GM12878 (cell line): ENCODE measurements around the gene IGF2R. TPM values are rescaled to one million over a fixed set of nuclear protein-coding genes. Genes with fewer than 3 reads are reported as not detected.

Experiments
- ATAC-seq: fragments of 200-7000 bp; cut with Tn5 transposase; 3 replicates; pipeline ENCODE4 v1.9.1; 2020; ENCODE audit warnings: mild to moderate bottlenecking, moderate library complexity
- BruUV-seq: library from RNA; stranded (reverse); fragments of 400-500 nt; replicated peaks from 2 replicates; lab custom pipeline; 2021; lab: Mats Ljungman, UMichigan
- CTCF ChIA-PET: fragments of 300-600 bp; sonication (Branson Sonifier 250); formaldehyde crosslinking; extraction: SDS; loops from one replicate; lab custom pipeline; 2021; ENCODE audit warnings: inconsistent platforms; lab: Yijun Ruan, JAX
- POLR2A ChIA-PET: fragments of 350-600 bp; formaldehyde crosslinking; extraction: SDS; loops from one replicate; lab custom pipeline; 2021; ENCODE audit warnings: inconsistent platforms; lab: Charles Lee
- RAD21 ChIA-PET: fragments of 300-600 bp; sonication (Branson Sonifier 250); formaldehyde crosslinking; loops from one replicate; lab custom pipeline; 2023; ENCODE audit warnings: antibody characterized with exemption; ENCODE audit not compliant: unreplicated experiment; lab: Charles Lee
- SMC1A ChIA-PET: fragments of 300-600 bp; sonication (Branson Sonifier 250); formaldehyde crosslinking; loops from one replicate; lab custom pipeline; 2023; ENCODE audit not compliant: unreplicated experiment, uncharacterized antibody; lab: Charles Lee
- DNase-seq: peaks from one replicate; pipeline ENCODE4 v3.0.0-alpha.2; 2011; ENCODE audit warnings: low read depth, low spot score
- FAIRE-seq: peaks from 3 replicates; lab custom pipeline; 2011; peaks lifted over from hg19 to GRCh38; lab: Jason Lieb, UNC
- H2AFZ ChIP-seq: 2 replicates; pipeline ENCODE4 v1.6.0; 2011; ENCODE audit warnings: low read depth, low read length, control low read depth; ENCODE audit not compliant: control insufficient read depth
- H3K27ac ChIP-seq: 2 replicates; pipeline ENCODE4 v1.5.1; 2011; ENCODE audit warnings: control low read depth; ENCODE audit not compliant: control insufficient read depth, insufficient read depth
- H3K27me3 ChIP-seq, 2 experiments: replicated peaks in 1 of 2; 2 replicates each; pipeline versions ENCODE4 v1.6.0 to v1.6.1; 2011; ENCODE audit warnings: low read length in 1 of 2; ENCODE audit not compliant: control insufficient read depth in 2 of 2, insufficient read depth in 2 of 2
- H3K36me3 ChIP-seq, 2 experiments: 2 replicates each; pipeline ENCODE4 v1.5.1; 2011; ENCODE audit warnings: low read length in 1 of 2; ENCODE audit not compliant: control insufficient read depth in 2 of 2, insufficient read depth in 2 of 2
- H3K4me1 ChIP-seq: 2 replicates; pipeline ENCODE4 v1.6.1; 2011; ENCODE audit warnings: mild to moderate bottlenecking, low read length, moderate library complexity, mixed read lengths; ENCODE audit not compliant: control insufficient read depth, insufficient read depth
- H3K4me2 ChIP-seq: 2 replicates; pipeline ENCODE4 v1.6.0; 2011; ENCODE audit warnings: control low read depth; ENCODE audit not compliant: control insufficient read depth, insufficient read depth
- H3K4me3 ChIP-seq: fragments of 200-600 bp; sonication (generic); 2 replicates; pipeline ENCODE4 v1.5.1; 2016
- H3K79me2 ChIP-seq: 2 replicates; pipeline ENCODE4 v1.6.0; 2011; ENCODE audit warnings: low read length; ENCODE audit not compliant: control insufficient read depth, insufficient read depth
- H3K9ac ChIP-seq: 2 replicates; pipeline ENCODE4 v1.8.0; 2011; ENCODE audit warnings: low read length, control low read depth, mixed read lengths; ENCODE audit not compliant: control insufficient read depth, insufficient read depth
- H3K9me3 ChIP-seq: replicated peaks from 3 replicates; pipeline ENCODE4 v1.5.1; 2011; ENCODE audit warnings: mild to moderate bottlenecking, low read length; ENCODE audit not compliant: control insufficient read depth, insufficient read depth
- H4K20me1 ChIP-seq: 2 replicates; pipeline ENCODE4 v1.6.0; 2011; ENCODE audit not compliant: control insufficient read depth, insufficient read depth
- BCL11A ChIP-seq: IDR thresholded peaks from 2 replicates; pipeline ENCODE4 v1.6.1; 2011; ENCODE audit warnings: low read depth, low read length
- E2F4 ChIP-seq: IDR thresholded peaks from 2 replicates; pipeline ENCODE4 v1.6.1; 2012; ENCODE audit warnings: low read depth, low read length, improper control_type of control experiment
- EGR1 ChIP-seq, 2 experiments: IDR thresholded peaks; 1 replicate in 1 of 2; 2 replicates in 1 of 2; pipeline ENCODE4 v1.6.1; 2011 to 2012; ENCODE audit warnings: low read depth in 2 of 2, low read length in 2 of 2, borderline replicate concordance in 1 of 2, mild to moderate bottlenecking in 1 of 2, moderate library complexity in 1 of 2
- ELK1 ChIP-seq: IDR thresholded peaks from 2 replicates; pipeline ENCODE4 v1.6.1; 2012; ENCODE audit warnings: low read depth, low read length, improper control_type of control experiment
- NBN ChIP-seq: fragments of 450-650 bp; IDR thresholded peaks from 2 replicates; pipeline ENCODE4 v1.6.1; 2016
- PAX8 ChIP-seq: fragments of 450-650 bp; IDR thresholded peaks from 2 replicates; pipeline ENCODE4 v1.6.1; 2017; ENCODE audit warnings: mild to moderate bottlenecking, moderate library complexity
- SREBF1 ChIP-seq: IDR thresholded peaks from 2 replicates; pipeline ENCODE4 v1.6.1; 2012; ENCODE audit warnings: mild to moderate bottlenecking, low read length
- SRF ChIP-seq, 2 experiments: IDR thresholded peaks; 2 replicates each; pipeline ENCODE4 v1.6.1; 2011; ENCODE audit warnings: low read depth in 2 of 2, low read length in 2 of 2, mild to moderate bottlenecking in 1 of 2, moderate library complexity in 1 of 2
- ZBTB11 ChIP-seq: fragments of 450-650 bp; formaldehyde crosslinking; IDR thresholded peaks from 2 replicates; pipeline ENCODE4 v1.5.0; 2022; ENCODE audit warnings: mild to moderate bottlenecking, missing genetic modification characterization
- WGBS: methylation state at CpG from one replicate; pipeline ENCODE4 v1.1.6; 2016; ENCODE audit warnings: low lambda C conversion rate; ENCODE audit not compliant: insufficient replicate concordance, insufficient coverage; ENCODE audit errors: missing lambda C conversion rate; 5-methylcytosine and 5-hydroxymethylcytosine counted together
- in situ Hi-C: fragments of 300-500 bp; cut with MboI; formaldehyde crosslinking; loops from 9 replicates; pipeline ENCODE4 v1.14.3; 2018; ENCODE audit warnings: mixed read lengths
- intact Hi-C: fragments of 100-400 bp; cut with micrococcal nuclease; formaldehyde crosslinking; loops from one replicate; pipeline ENCODE4 v1.14.2; 2022; ENCODE audit not compliant: unreplicated experiment
- polyA plus RNA-seq, 11 experiments: library from polyadenylated mRNA; depleted of rRNA in 4 of 11; unstranded in 6 of 11; stranded (reverse) in 5 of 11; fragments of >200 nt; fragmentation: Nextera tagmentation in 4 of 11; fragmentation: Illumina TruSeq in 1 of 11; extraction: Ambion mirVana in 4 of 11; extraction: Trizol in 1 of 11; gene quantifications; 1 replicate in 1 of 11; 2 replicates in 10 of 11; pipeline versions ENCODE4 v1.2.1 to v1.2.3, GENCODE V29; 2011 to 2016; ENCODE audit warnings: inconsistent platforms in 2 of 11, missing spikeins in 2 of 11, low read depth in 1 of 11
- total RNA-seq, 4 experiments: library from RNA; depleted of rRNA in 3 of 4; stranded (reverse); fragments of >200 nt in 3 of 4; fragmentation: Illumina TruSeq in 1 of 4; extraction: Trizol in 1 of 4; gene quantifications; 2 replicates each; pipeline versions ENCODE4 v1.2.1 to v1.2.3, GENCODE V29; 2013 to 2021
- TF ChIP-seq, protein P1 (sequence below): fragments of 450-650 bp; formaldehyde crosslinking; IDR thresholded peaks from 2 replicates; pipeline ENCODE4 v1.4.0; 2022; ENCODE audit warnings: mild to moderate bottlenecking, moderate library complexity
- TF ChIP-seq, protein P2 (sequence below): fragments of 450-650 bp; IDR thresholded peaks from 2 replicates; pipeline ENCODE4 v1.6.1; 2018; ENCODE audit warnings: borderline replicate concordance, mild to moderate bottlenecking; ENCODE audit not compliant: partially characterized antibody

IGF2R gene
- total and polyA plus RNA-seq, 10 of the 15 experiments (the other 5 are each of a cell fraction or from before 2014, with no cell fraction given), result 1.00 to 40.1 (median 16.8) TPM

- no peak overlapping the region for H3K9ac ChIP-seq
- no peaks in the 10 kb centered on the region for H3K4me1 ChIP-seq
- ChIA-PET POLR2A (no interaction called here), CTCF (interaction anchor here (1.3 kb wide), 1 partner anchor 11 kb away, joined by 4 read pairs; no protein-coding TSS in a partner anchor), RAD21 (no interaction called here), SMC1A (no interaction called here)
- no TSS peak for BruUV-seq
- FAIRE-seq, result no peak
- H4K20me1 ChIP-seq, result no peaks in the 10 kb centered on the region
- no peak for ATAC-seq
- H3K4me2 ChIP-seq, result no peak overlapping the region
- no peak overlapping the region for H3K4me3 ChIP-seq
- H3K9me3 ChIP-seq, result no peaks in the 10 kb centered on the region
- in situ Hi-C loops, result no loop called here
- 74% methylated on average over 16 of the region's 16 CpGs for WGBS
- H2AFZ ChIP-seq, result no peak overlapping the region
- H3K36me3 ChIP-seq, result no peaks in the 10 kb centered on the region
- no peak overlapping the region for H3K27ac ChIP-seq
- no peaks in the 10 kb centered on the region for H3K27me3 ChIP-seq
- DNase-seq, result no peak
- no peaks in the 10 kb centered on the region for H3K79me2 ChIP-seq
- intact Hi-C loops, result no loop called here
- TF ChIP-seq PAX8, result no peak
- TF ChIP-seq SRF (IDR thresholded peaks at IDR 0.05; ENCODE audit: low read depth in 2 of 2, low read length in 2 of 2), result no peak
- TF ChIP-seq NBN, result no peak
- TF ChIP-seq E2F4, result no peak
- TF ChIP-seq, protein P1, sequence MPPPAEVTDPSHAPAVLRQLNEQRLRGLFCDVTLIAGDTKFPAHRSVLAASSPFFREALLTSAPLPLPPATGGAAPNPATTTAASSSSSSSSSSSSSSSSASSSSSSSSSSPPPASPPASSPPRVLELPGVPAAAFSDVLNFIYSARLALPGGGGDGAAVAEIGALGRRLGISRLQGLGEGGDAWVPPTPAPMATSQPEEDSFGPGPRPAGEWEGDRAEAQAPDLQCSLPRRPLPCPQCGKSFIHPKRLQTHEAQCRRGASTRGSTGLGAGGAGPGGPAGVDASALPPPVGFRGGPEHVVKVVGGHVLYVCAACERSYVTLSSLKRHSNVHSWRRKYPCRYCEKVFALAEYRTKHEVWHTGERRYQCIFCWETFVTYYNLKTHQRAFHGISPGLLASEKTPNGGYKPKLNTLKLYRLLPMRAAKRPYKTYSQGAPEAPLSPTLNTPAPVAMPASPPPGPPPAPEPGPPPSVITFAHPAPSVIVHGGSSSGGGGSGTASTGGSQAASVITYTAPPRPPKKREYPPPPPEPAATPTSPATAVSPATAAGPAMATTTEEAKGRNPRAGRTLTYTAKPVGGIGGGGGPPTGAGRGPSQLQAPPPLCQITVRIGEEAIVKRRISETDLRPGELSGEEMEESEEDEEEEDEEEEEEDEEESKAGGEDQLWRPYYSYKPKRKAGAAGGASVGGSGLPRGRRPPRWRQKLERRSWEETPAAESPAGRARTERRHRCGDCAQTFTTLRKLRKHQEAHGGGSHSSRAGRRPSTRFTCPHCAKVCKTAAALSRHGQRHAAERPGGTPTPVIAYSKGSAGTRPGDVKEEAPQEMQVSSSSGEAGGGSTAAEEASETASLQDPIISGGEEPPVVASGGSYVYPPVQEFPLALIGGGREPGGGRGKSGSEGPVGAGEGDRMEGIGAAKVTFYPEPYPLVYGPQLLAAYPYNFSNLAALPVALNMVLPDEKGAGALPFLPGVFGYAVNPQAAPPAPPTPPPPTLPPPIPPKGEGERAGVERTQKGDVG (CRISPR knock-in tag), result no peak
- TF ChIP-seq ELK1, result no peak
- TF ChIP-seq EGR1 (IDR thresholded peaks at IDR 0.05; ENCODE audit: borderline replicate concordance in 1 of 2, low read depth in 2 of 2, low read length in 2 of 2), result no peak
- TF ChIP-seq, protein P2, sequence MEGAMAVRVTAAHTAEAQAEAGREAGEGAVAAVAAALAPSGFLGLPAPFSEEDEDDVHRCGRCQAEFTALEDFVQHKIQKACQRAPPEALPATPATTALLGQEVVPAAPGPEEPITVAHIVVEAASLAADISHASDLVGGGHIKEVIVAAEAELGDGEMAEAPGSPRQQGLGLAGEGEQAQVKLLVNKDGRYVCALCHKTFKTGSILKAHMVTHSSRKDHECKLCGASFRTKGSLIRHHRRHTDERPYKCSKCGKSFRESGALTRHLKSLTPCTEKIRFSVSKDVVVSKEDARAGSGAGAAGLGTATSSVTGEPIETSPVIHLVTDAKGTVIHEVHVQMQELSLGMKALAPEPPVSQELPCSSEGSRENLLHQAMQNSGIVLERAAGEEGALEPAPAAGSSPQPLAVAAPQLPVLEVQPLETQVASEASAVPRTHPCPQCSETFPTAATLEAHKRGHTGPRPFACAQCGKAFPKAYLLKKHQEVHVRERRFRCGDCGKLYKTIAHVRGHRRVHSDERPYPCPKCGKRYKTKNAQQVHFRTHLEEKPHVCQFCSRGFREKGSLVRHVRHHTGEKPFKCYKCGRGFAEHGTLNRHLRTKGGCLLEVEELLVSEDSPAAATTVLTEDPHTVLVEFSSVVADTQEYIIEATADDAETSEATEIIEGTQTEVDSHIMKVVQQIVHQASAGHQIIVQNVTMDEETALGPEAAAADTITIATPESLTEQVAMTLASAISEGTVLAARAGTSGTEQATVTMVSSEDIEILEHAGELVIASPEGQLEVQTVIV, result no peak
- TF ChIP-seq ZBTB11 (CRISPR knock-in tag), result no peak
- no peak for TF ChIP-seq SREBF1
- no peak for TF ChIP-seq BCL11A
Measured at GRCh38 chr6:160127270-160128124, 158.6 kb downstream of the IGF2R start.
